GM19240 (cell line): ENCODE measurements around the gene PRDM5.
"Not testable (repeated sequence)": the region's sequence is repeated elsewhere in the genome, so short reads cannot be mapped to it uniquely, and the experiment has no call there.

ENCODE experiments used
- DNase-seq: peaks from one replicate; pipeline ENCODE4 v3.0.0; 2011; ENCODE audit warnings: low spot score; ENCODE audit not compliant: insufficient read length

Gene PRDM5

GRCh38 chr4:120760047-120760446, 162.5 kb downstream of the PRDM5 start:
- DNase-seq, result no peak

GRCh38 chr4:120755864-120756263, 166.7 kb downstream of the PRDM5 start:
- no peak for DNase-seq

- DNase-seq, result no peak
These were observed 167.9 kb downstream of the PRDM5 start for GRCh38 chr4:120754590-120754989.

- no peak for DNase-seq
These were observed 168.7 kb downstream of the PRDM5 start for GRCh38 chr4:120753854-120754253.

- no peak for DNase-seq
These were observed 172.4 kb downstream of the PRDM5 start for GRCh38 chr4:120750152-120750525.

GRCh38 chr4:120749445-120750151, 172.9 kb downstream of the PRDM5 start:
- peak; percentile 15 for DNase-seq

- not testable (repeated sequence) for DNase-seq
These were observed 180.9 kb downstream of the PRDM5 start for GRCh38 chr4:120741636-120742035.

GRCh38 chr4:120736312-120736711, 186.2 kb downstream of the PRDM5 start:
- no peak for DNase-seq

GRCh38 chr4:120733968-120734367, 188.6 kb downstream of the PRDM5 start:
- DNase-seq, result no peak

GRCh38 chr4:120733054-120733453, 189.5 kb downstream of the PRDM5 start:
- DNase-seq, result no peak

- DNase-seq, result no peak
These were observed 191.0 kb downstream of the PRDM5 start for GRCh38 chr4:120731561-120731960.

- DNase-seq, result no peak
These were observed 191.7 kb downstream of the PRDM5 start for GRCh38 chr4:120730777-120731320.

GRCh38 chr4:120728892-120729675, 193.4 kb downstream of the PRDM5 start:
- DNase-seq, result no peak

- DNase-seq, result no peak
These were observed 196.6 kb downstream of the PRDM5 start for GRCh38 chr4:120725639-120726580.

GRCh38 chr4:120724656-120725055, 197.9 kb downstream of the PRDM5 start:
- DNase-seq, result no peak

- DNase-seq, result no peak
These were observed 198.5 kb downstream of the PRDM5 start for GRCh38 chr4:120723986-120724385.

- DNase-seq, result no peak
These were observed 199.4 kb downstream of the PRDM5 start for GRCh38 chr4:120723105-120723504.

- no peak for DNase-seq
These were observed 199.9 kb downstream of the PRDM5 start for GRCh38 chr4:120722655-120723054.

- DNase-seq, result no peak
These were observed 202.1 kb downstream of the PRDM5 start for GRCh38 chr4:120720354-120720934.

GRCh38 chr4:120718979-120719566, 203.5 kb downstream of the PRDM5 start:
- no peak for DNase-seq

- no peak for DNase-seq
These were observed 206.2 kb downstream of the PRDM5 start for GRCh38 chr4:120716346-120716745.
